HepG2 (cell line): ENCODE results near the gene SERPINE2. TPM values are rescaled to one million over a fixed set of nuclear protein-coding genes. Genes with fewer than 3 reads are reported as not detected.

Experiments used
- ADNP ChIP-seq: sonication (generic); formaldehyde crosslinking; IDR thresholded peaks from 2 replicates; pipeline ENCODE4 v1.4.0; 2020; ENCODE audit warnings: missing genetic modification reagents
- ATF6 ChIP-seq: sonication (generic); formaldehyde crosslinking; conservative IDR thresholded peaks from 2 replicates; pipeline ENCODE4 v1.4.0; 2020; ENCODE audit warnings: missing genetic modification reagents
- CHD4 ChIP-seq: fragments of 200-600 bp; sonication (generic); IDR thresholded peaks from 2 replicates; pipeline ENCODE4 v1.7.0; 2017; ENCODE audit warnings: mild to moderate bottlenecking, low read length, borderline replicate concordance
- CREBL2 ChIP-seq: sonication (generic); formaldehyde crosslinking; IDR thresholded peaks from 2 replicates; pipeline ENCODE4 v1.8.1; 2023; ENCODE audit warnings: missing genetic modification reagents, mild to moderate bottlenecking, borderline replicate concordance
- EZH2 ChIP-seq: conservative IDR thresholded peaks from 2 replicates; pipeline ENCODE4 v1.6.1; 2012; ENCODE audit warnings: mild to moderate bottlenecking, low read depth, low read length, moderate library complexity
- HNRNPL ChIP-seq: fragments of 200-400 bp; formaldehyde crosslinking; IDR thresholded peaks from 2 replicates; pipeline ENCODE4 v1.6.1; 2017; ENCODE audit warnings: mild to moderate bottlenecking, low read depth, low read length
- KLF11 ChIP-seq: IDR thresholded peaks from 2 replicates; pipeline ENCODE4 v1.6.1; 2016; ENCODE audit warnings: missing compliant biosample characterization
- SPEN ChIP-seq: sonication (generic); formaldehyde crosslinking; IDR thresholded peaks from 2 replicates; pipeline ENCODE4 v1.5.1; 2020; ENCODE audit warnings: low read depth, mild to moderate bottlenecking, missing genetic modification reagents
- STAT5B ChIP-seq: sonication (generic); formaldehyde crosslinking; IDR thresholded peaks from 2 replicates; pipeline ENCODE4 v1.4.0; 2020; ENCODE audit warnings: missing genetic modification reagents
- XRCC5 ChIP-seq: fragments of 200-400 bp; formaldehyde crosslinking; optimal IDR thresholded peaks from 2 replicates; pipeline ENCODE3; 2017; ENCODE audit warnings: mild to moderate bottlenecking, low read length
- ZFP36L2 ChIP-seq: sonication (generic); formaldehyde crosslinking; IDR thresholded peaks from 2 replicates; pipeline ENCODE4 v1.4.0; 2020; ENCODE audit warnings: missing genetic modification reagents
- ZFP62 ChIP-seq: sonication (generic); formaldehyde crosslinking; IDR thresholded peaks from 2 replicates; pipeline ENCODE4 v1.4.0; 2020; ENCODE audit warnings: missing genetic modification reagents
- ZNF17 ChIP-seq: sonication (generic); formaldehyde crosslinking; IDR thresholded peaks from 2 replicates; pipeline ENCODE4 v1.5.0; 2020; ENCODE audit warnings: mild to moderate bottlenecking, missing genetic modification reagents
- ZNF232 ChIP-seq: sonication (generic); formaldehyde crosslinking; IDR thresholded peaks from 2 replicates; pipeline ENCODE4 v1.4.0; 2020; ENCODE audit warnings: missing genetic modification reagents, borderline replicate concordance
- ZNF234 ChIP-seq: sonication (generic); formaldehyde crosslinking; conservative IDR thresholded peaks from 2 replicates; pipeline ENCODE4 v1.5.1; 2020; ENCODE audit warnings: mild to moderate bottlenecking, missing genetic modification reagents
- ZNF292 ChIP-seq: sonication (generic); formaldehyde crosslinking; IDR thresholded peaks from 2 replicates; pipeline ENCODE4 v1.8.1; 2022; ENCODE audit warnings: mild to moderate bottlenecking, low read depth, missing genetic modification reagents, borderline replicate concordance
- ZNF615 ChIP-seq: sonication (generic); formaldehyde crosslinking; IDR thresholded peaks from 2 replicates; pipeline ENCODE4 v1.5.0; 2020; ENCODE audit warnings: mild to moderate bottlenecking, missing genetic modification reagents, borderline replicate concordance
- ZNF7 ChIP-seq: IDR thresholded peaks from 2 replicates; pipeline ENCODE4 v1.6.1; 2016; ENCODE audit warnings: missing biosample characterization, missing genetic modification reagents
- ZNF720 ChIP-seq: sonication (generic); formaldehyde crosslinking; IDR thresholded peaks from 2 replicates; pipeline ENCODE4 v1.4.0; 2020; ENCODE audit warnings: missing genetic modification reagents
- ZNF746 ChIP-seq: sonication (generic); formaldehyde crosslinking; IDR thresholded peaks from 2 replicates; pipeline ENCODE4 v1.8.0; 2022; ENCODE audit warnings: mild to moderate bottlenecking, missing genetic modification reagents
- polyA plus RNA-seq, 8 experiments: library from polyadenylated mRNA; depleted of rRNA in 3 of 8; stranded (reverse) in 7 of 8; unstranded in 1 of 8; fragments of >200 nt; fragmentation: Illumina TruSeq in 4 of 8; extraction: Trizol in 4 of 8; gene quantifications; 2 replicates each; pipeline versions ENCODE4 v1.2.1 to v1.2.3, GENCODE V29; 2011 to 2016; ENCODE audit warnings: low read depth in 4 of 8, missing spikeins in 1 of 8, mixed read lengths in 1 of 8; ENCODE audit not compliant: insufficient read depth in 1 of 8
- total RNA-seq, 5 experiments: library from RNA; depleted of rRNA; stranded (reverse); fragments of >200 nt; fragmentation: Illumina TruSeq; extraction: Trizol; gene quantifications; 2 replicates each; pipeline ENCODE4 v1.2.3, GENCODE V29; 2016; ENCODE audit warnings: low read depth in 1 of 5
- TF ChIP-seq, protein P1 (sequence below): sonication (generic); formaldehyde crosslinking; IDR thresholded peaks from 2 replicates; pipeline ENCODE4 v1.8.1; 2023; ENCODE audit warnings: mild to moderate bottlenecking, missing genetic modification reagents, borderline replicate concordance
- TF ChIP-seq, protein P2 (sequence below): sonication (generic); formaldehyde crosslinking; IDR thresholded peaks from 2 replicates; pipeline ENCODE4 v1.8.0; 2022; ENCODE audit warnings: missing genetic modification reagents, mild to moderate bottlenecking, moderate library complexity, borderline replicate concordance
- TF ChIP-seq, protein P3 (sequence below): IDR thresholded peaks from 2 replicates; pipeline ENCODE4 v1.6.1; 2012; ENCODE audit warnings: inconsistent platforms
- TF ChIP-seq, protein P4 (sequence below): sonication (generic); formaldehyde crosslinking; IDR thresholded peaks from 2 replicates; pipeline ENCODE4 v1.8.0; 2022; ENCODE audit warnings: low read depth, missing genetic modification reagents

SERPINE2 gene
- total and polyA plus RNA-seq, 2 of the 13 experiments (the other 11 are each of a cell fraction or from before 2014, with no cell fraction given): 7.9 to 18.1 TPM

DNA sequence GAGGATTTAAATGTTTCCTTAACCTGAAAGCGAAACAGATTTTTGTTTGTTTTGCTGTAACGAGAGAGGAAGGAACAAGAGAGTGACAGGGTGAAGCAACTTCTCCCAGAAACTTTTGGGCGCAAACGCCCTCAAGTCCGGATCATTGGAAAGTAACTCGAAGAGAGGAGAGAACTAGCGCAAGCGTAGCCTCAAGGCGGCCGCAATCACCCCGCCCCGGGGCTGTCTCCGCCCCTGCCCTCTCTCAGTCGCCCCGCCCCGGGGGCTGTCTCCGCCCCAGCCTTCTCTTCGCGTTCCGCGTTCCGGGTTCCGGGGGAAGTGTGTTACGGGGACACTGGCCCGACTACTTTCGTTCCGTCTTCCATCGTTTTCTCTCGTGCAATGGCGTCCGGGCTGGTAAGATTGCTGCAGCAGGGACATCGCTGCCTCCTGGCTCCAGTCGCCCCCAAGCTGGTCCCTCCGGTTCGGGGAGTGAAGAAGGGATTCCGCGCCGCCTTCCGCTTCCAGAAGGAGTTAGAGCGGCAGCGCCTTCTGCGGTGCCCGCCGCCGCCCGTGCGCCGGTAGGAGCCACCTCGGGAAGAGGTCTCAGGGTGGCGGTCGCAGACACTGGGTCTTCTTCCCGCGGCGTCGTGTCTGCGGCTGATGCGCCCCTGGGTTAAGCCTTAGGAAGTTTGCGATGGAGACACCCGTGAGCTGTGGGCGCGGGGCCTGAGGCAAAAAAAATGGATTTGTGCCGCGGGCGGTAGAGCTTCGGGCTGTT lies 81.8 kb downstream of the SERPINE2 start, which contains the start of gene MRPL44 (continued):
- TF ChIP-seq ZNF7 (CRISPR knock-in tag) (peak; percentile 69; the same call in 1 of the 2 replicates), ZNF720 (CRISPR knock-in tag) (peak; percentile 81; the same call in 1 of the 2 replicates), STAT5B (CRISPR knock-in tag) (no peak; the same call in 1 of the 2 replicates), ZNF17 (CRISPR knock-in tag) (peak; percentile 92; the same call in 1 of the 2 replicates), HNRNPL (peak; percentile 77; the same call in 1 of the 2 replicates), ADNP (CRISPR knock-in tag) (no peak), EZH2 (no peak), SPEN (peak; percentile 99), KLF11 (CRISPR knock-in tag) (peak; percentile 96; the same call in 1 of the 2 replicates), ZNF615 (CRISPR knock-in tag) (peak; percentile 98), CHD4 (no peak), ZNF232 (CRISPR knock-in tag) (peak; percentile 93; the same call in 1 of the 2 replicates), ATF6 (CRISPR knock-in tag) (peak; percentile 98; the same call in 1 of the 2 replicates), ZFP36L2 (peak; percentile 86; the same call in 1 of the 2 replicates), ZNF292 (CRISPR knock-in tag) (peak; percentile 97), ZFP62 (CRISPR knock-in tag) (no peak), ZNF234 (CRISPR knock-in tag) (0 out of 2 replicates have a peak, but pooled peaks have one; percentile 53), CREBL2 (CRISPR knock-in tag) (peak; percentile 94), ZNF746 (CRISPR knock-in tag) (peak; percentile 82; the same call in 1 of the 2 replicates), XRCC5 (peak; percentile 100)
- TF ChIP-seq, protein P1, sequence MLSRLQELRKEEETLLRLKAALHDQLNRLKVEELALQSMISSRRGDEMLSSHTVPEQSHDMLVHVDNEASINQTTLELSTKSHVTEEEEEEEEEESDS (CRISPR knock-in tag): peak; percentile 59
- TF ChIP-seq, protein P2, sequence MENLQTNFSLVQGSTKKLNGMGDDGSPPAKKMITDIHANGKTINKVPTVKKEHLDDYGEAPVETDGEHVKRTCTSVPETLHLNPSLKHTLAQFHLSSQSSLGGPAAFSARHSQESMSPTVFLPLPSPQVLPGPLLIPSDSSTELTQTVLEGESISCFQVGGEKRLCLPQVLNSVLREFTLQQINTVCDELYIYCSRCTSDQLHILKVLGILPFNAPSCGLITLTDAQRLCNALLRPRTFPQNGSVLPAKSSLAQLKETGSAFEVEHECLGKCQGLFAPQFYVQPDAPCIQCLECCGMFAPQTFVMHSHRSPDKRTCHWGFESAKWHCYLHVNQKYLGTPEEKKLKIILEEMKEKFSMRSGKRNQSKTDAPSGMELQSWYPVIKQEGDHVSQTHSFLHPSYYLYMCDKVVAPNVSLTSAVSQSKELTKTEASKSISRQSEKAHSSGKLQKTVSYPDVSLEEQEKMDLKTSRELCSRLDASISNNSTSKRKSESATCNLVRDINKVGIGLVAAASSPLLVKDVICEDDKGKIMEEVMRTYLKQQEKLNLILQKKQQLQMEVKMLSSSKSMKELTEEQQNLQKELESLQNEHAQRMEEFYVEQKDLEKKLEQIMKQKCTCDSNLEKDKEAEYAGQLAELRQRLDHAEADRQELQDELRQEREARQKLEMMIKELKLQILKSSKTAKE: no peak
- TF ChIP-seq, protein P3, sequence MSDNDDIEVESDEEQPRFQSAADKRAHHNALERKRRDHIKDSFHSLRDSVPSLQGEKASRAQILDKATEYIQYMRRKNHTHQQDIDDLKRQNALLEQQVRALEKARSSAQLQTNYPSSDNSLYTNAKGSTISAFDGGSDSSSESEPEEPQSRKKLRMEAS: peak; percentile 97
- TF ChIP-seq, protein P4, sequence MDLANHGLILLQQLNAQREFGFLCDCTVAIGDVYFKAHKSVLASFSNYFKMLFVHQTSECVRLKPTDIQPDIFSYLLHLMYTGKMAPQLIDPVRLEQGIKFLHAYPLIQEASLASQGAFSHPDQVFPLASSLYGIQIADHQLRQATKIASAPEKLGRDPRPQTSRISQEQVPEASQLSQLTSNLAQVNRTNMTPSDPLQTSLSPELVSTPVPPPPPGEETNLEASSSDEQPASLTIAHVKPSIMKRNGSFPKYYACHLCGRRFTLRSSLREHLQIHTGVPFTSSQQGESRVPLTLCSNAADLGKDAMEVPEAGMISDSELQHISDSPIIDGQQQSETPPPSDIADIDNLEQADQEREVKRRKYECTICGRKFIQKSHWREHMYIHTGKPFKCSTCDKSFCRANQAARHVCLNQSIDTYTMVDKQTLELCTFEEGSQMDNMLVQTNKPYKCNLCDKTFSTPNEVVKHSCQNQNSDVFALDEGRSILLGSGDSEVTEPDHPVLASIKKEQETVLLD (CRISPR knock-in tag): no peak; the same call in 1 of the 2 replicates
